ENCODE results near the gene PTK6.

PTK6 gene

GRCh38 chr20:63522091-63522868, 14.9 kb downstream of the PTK6 start:
- Histone ChIP-seq H3K9me2 (ENCODE audit: low read depth, low read length) (no peaks in the 10 kb centered on the region), H3K79me2 (ENCODE audit: insufficient read depth, low read length) (no peaks in the 10 kb centered on the region), H3K4me1 (ENCODE audit: insufficient read depth, low read length, severe bottlenecking) (peaks cover 14% of the 10 kb centered on the region), H3K9me3 (ENCODE audit: low read length) (0 out of 2 replicates have a peak, but pooled peaks cover 6% of the 10 kb centered on the region), H4K20me1 (ENCODE audit: insufficient read depth, low read length) (no peaks in the 10 kb centered on the region), H3K9ac (ENCODE audit: low read length) (no peak overlapping the region), H3K4me2 (ENCODE audit: low read length) (no peak overlapping the region), H3K4me3 (ENCODE audit: low read depth, low read length, poor library complexity, severe bottlenecking) (no peak overlapping the region), H3F3A (ENCODE audit: insufficient read depth, low read length) (no peaks in the 10 kb centered on the region), H3K27ac (ENCODE audit: low read depth, low read length, poor library complexity, severe bottlenecking) (no peak overlapping the region), H2AFZ (ENCODE audit: low read length) (no peak overlapping the region), H3K27me3 (ENCODE audit: insufficient read depth, low read length) (no peaks in the 10 kb centered on the region), H3K36me3 (ENCODE audit: insufficient read depth, low read length) (peaks cover 27% of the 10 kb centered on the region)
- TF ChIP-seq EZH2 (IDR thresholded peaks at IDR 0.05; ENCODE audit: borderline replicate concordance, low read length) = no peak
- TF ChIP-seq, protein P1, sequence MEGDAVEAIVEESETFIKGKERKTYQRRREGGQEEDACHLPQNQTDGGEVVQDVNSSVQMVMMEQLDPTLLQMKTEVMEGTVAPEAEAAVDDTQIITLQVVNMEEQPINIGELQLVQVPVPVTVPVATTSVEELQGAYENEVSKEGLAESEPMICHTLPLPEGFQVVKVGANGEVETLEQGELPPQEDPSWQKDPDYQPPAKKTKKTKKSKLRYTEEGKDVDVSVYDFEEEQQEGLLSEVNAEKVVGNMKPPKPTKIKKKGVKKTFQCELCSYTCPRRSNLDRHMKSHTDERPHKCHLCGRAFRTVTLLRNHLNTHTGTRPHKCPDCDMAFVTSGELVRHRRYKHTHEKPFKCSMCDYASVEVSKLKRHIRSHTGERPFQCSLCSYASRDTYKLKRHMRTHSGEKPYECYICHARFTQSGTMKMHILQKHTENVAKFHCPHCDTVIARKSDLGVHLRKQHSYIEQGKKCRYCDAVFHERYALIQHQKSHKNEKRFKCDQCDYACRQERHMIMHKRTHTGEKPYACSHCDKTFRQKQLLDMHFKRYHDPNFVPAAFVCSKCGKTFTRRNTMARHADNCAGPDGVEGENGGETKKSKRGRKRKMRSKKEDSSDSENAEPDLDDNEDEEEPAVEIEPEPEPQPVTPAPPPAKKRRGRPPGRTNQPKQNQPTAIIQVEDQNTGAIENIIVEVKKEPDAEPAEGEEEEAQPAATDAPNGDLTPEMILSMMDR (IDR thresholded peaks at IDR 0.05; ENCODE audit: low read length) = no peak

- H3K4me2 ChIP-seq (ENCODE audit: low read length) = peak overlapping the region; percentile 75
- H4K20me1 ChIP-seq (ENCODE audit: insufficient read depth, low read length) = no peaks in the 10 kb centered on the region
- H3K4me1 ChIP-seq (ENCODE audit: insufficient read depth, low read length, severe bottlenecking) = peaks cover 14% of the 10 kb centered on the region
- H3K27me3 ChIP-seq (ENCODE audit: insufficient read depth, low read length) = no peaks in the 10 kb centered on the region
- no peaks in the 10 kb centered on the region for H3K79me2 ChIP-seq (ENCODE audit: insufficient read depth, low read length)
- H3K36me3 ChIP-seq (ENCODE audit: insufficient read depth, low read length) = peaks cover 27% of the 10 kb centered on the region
- H3K4me3 ChIP-seq (ENCODE audit: low read depth, low read length, poor library complexity, severe bottlenecking) = peak overlapping the region; percentile 78
- H3K9me3 ChIP-seq (ENCODE audit: low read length) = 0 out of 2 replicates have a peak, but pooled peaks cover 6% of the 10 kb centered on the region
- no peaks in the 10 kb centered on the region for H3K9me2 ChIP-seq (ENCODE audit: low read depth, low read length)
- TF ChIP-seq, protein P1 (IDR thresholded peaks at IDR 0.05; ENCODE audit: low read length) = no peak
- TF ChIP-seq EZH2 (IDR thresholded peaks at IDR 0.05; ENCODE audit: borderline replicate concordance, low read length) = no peak
- no peak overlapping the region for H2AFZ ChIP-seq (ENCODE audit: low read length)
- peak overlapping the region; percentile 80 for H3K9ac ChIP-seq (ENCODE audit: low read length)
- no peak overlapping the region for H3K27ac ChIP-seq (ENCODE audit: low read depth, low read length, poor library complexity, severe bottlenecking)
- no peaks in the 10 kb centered on the region for H3F3A ChIP-seq (ENCODE audit: insufficient read depth, low read length)
Observed at GRCh38 chr20:63521602-63522001, 15.6 kb downstream of the PTK6 start.

GRCh38 chr20:63520934-63521601, 16.1 kb downstream of the PTK6 start:
- H3K9ac ChIP-seq (ENCODE audit: low read length) = peak overlapping the region; percentile 80
- no peak overlapping the region for H3K27ac ChIP-seq (ENCODE audit: low read depth, low read length, poor library complexity, severe bottlenecking)
- no peak for TF ChIP-seq EZH2 (IDR thresholded peaks at IDR 0.05; ENCODE audit: borderline replicate concordance, low read length)
- TF ChIP-seq, protein P1 (IDR thresholded peaks at IDR 0.05; ENCODE audit: low read length) = peak; percentile 29
- no peaks in the 10 kb centered on the region for H3K9me2 ChIP-seq (ENCODE audit: low read depth, low read length)
- peaks cover 27% of the 10 kb centered on the region for H3K36me3 ChIP-seq (ENCODE audit: insufficient read depth, low read length)
- H3K79me2 ChIP-seq (ENCODE audit: insufficient read depth, low read length) = no peaks in the 10 kb centered on the region
- H3K9me3 ChIP-seq (ENCODE audit: low read length) = 0 out of 2 replicates have a peak, but pooled peaks cover 6% of the 10 kb centered on the region
- no peaks in the 10 kb centered on the region for H3F3A ChIP-seq (ENCODE audit: insufficient read depth, low read length)
- no peaks in the 10 kb centered on the region for H3K27me3 ChIP-seq (ENCODE audit: insufficient read depth, low read length)
- H3K4me3 ChIP-seq (ENCODE audit: low read depth, low read length, poor library complexity, severe bottlenecking) = peak overlapping the region; percentile 78
- no peaks in the 10 kb centered on the region for H4K20me1 ChIP-seq (ENCODE audit: insufficient read depth, low read length)
- peak overlapping the region; percentile 75 for H3K4me2 ChIP-seq (ENCODE audit: low read length)
- H3K4me1 ChIP-seq (ENCODE audit: insufficient read depth, low read length, severe bottlenecking) = peaks cover 14% of the 10 kb centered on the region
- no peak overlapping the region for H2AFZ ChIP-seq (ENCODE audit: low read length)
